SK-N-MC (cell line): ENCODE results near the gene PLXNC1.

Experiments
- EZH2 ChIP-seq: fragments of 200-600 bp; sonication (generic); IDR thresholded peaks from one replicate; pipeline ENCODE4 v1.6.1; 2017; ENCODE audit warnings: antibody characterized with exemption
- FOXP2 ChIP-seq: optimal IDR thresholded peaks from 2 replicates; pipeline ENCODE3; 2011; ENCODE audit warnings: mild to moderate bottlenecking, moderate library complexity; ENCODE audit not compliant: insufficient read depth; ENCODE audit errors: extremely low read length, control extremely low read depth
- POLR2AphosphoS5 ChIP-seq: IDR thresholded peaks from 2 replicates; pipeline ENCODE4 v1.6.1; 2012; ENCODE audit warnings: mild to moderate bottlenecking, low read depth, low read length, borderline replicate concordance

DNA sequence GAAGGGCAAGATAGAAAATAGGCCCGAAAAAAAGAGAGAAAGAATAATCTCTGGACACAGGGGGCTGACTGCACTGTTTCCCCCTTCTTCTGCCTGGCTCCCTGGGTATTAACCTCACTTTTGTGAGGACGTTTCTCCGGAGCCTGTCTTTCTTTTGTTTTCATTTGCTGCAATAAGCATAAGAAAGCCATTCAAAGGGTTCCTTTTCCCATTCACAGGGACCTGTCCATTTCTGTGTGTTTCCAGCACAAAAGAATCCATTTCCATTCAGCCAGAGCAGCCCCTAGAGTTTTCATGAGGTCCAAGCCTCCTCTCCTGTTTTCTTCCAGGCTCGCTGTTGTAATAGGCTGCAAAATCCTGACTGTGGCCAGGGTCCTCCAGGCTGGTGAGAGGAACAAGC, 16.8 kb downstream of the PLXNC1 start:
- TF ChIP-seq POLR2AphosphoS5 = no peak
- TF ChIP-seq EZH2 = no peak
- TF ChIP-seq FOXP2 = no peak
